DOHH2 (cell line): Measurements from ENCODE around the gene PRRT1.

Experiments used
- EZH2phosphoT487 ChIP-seq: fragments of 200-600 bp; sonication (generic); IDR thresholded peaks from 2 replicates; pipeline ENCODE4 v1.6.1; 2017; ENCODE audit warnings: borderline replicate concordance, mild to moderate bottlenecking, antibody characterized with exemption, low read length, moderate library complexity, mixed read lengths
- TF ChIP-seq, protein P1 (sequence below): fragments of 200-600 bp; sonication (generic); IDR thresholded peaks from one replicate; pipeline ENCODE4 v1.5.1; 2014; ENCODE audit warnings: antibody characterized with exemption, mild to moderate bottlenecking, low read depth, low read length; ENCODE audit not compliant: poor library complexity, severe bottlenecking

DNA sequence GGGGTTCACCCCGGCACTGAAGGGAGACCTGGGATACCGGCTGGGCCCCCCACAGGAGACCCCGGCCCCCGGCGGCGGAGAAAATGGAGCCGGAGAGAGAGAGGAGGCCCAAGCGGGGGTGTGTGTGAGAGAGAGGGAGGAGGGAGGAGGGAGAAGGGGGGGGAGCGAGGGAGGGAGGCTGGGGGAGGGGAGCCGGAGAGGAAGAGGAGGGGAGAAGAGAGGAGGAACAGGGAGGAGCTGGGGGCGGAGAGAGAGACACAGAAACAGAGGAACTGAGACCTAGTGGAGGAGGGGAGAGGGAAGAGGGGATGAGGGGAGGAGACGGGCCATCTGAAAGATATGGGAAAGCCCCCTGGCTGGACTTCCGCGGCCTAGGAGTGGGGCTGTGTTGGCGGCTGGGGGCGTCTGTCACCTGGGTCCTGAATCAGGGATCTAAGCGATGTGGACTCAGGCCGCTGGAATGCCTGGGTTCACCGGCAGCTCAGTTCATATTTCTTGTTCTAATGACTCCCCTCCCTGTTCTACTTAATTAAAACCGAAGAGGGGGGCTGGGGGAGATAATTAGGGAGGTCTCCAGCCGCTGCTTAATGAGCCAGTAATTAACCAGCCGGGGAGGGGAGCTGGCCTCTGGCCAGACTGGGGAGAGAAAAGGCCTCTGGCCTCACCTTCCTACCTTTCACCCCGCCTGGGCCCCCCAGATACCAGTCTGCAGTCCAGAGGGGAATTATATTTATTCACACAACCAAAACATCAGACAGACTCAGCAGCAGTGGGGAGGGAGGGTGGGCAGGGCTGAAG lies 38.5 kb upstream of the PRRT1 start, which contains the start of gene PBX2:
- TF ChIP-seq, protein P1, sequence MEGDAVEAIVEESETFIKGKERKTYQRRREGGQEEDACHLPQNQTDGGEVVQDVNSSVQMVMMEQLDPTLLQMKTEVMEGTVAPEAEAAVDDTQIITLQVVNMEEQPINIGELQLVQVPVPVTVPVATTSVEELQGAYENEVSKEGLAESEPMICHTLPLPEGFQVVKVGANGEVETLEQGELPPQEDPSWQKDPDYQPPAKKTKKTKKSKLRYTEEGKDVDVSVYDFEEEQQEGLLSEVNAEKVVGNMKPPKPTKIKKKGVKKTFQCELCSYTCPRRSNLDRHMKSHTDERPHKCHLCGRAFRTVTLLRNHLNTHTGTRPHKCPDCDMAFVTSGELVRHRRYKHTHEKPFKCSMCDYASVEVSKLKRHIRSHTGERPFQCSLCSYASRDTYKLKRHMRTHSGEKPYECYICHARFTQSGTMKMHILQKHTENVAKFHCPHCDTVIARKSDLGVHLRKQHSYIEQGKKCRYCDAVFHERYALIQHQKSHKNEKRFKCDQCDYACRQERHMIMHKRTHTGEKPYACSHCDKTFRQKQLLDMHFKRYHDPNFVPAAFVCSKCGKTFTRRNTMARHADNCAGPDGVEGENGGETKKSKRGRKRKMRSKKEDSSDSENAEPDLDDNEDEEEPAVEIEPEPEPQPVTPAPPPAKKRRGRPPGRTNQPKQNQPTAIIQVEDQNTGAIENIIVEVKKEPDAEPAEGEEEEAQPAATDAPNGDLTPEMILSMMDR, result no peak
- TF ChIP-seq EZH2phosphoT487, result no peak
